GM19193 (cell line): Measurements from ENCODE around the gene SCIMP.
A peak's percentile ranks its signal among the peaks of the same experiment; 100 is the strongest.

Source experiments
- POLR2A ChIP-seq: IDR thresholded peaks from 4 replicates; pipeline ENCODE4 v1.6.1; 2011; ENCODE audit not compliant: insufficient read depth, insufficient read length; ENCODE audit errors: extremely low read depth

SCIMP gene

GRCh38 chr17:5210091-5210490, 24.6 kb downstream of the SCIMP start:
- TF ChIP-seq POLR2A, result no peak

- no peak for TF ChIP-seq POLR2A
Measured at GRCh38 chr17:5209396-5209795, 25.3 kb downstream of the SCIMP start.

- no peak for TF ChIP-seq POLR2A
Measured at GRCh38 chr17:5203908-5204294, 30.8 kb downstream of the SCIMP start.

GRCh38 chr17:5203178-5203907, 31.3 kb downstream of the SCIMP start:
- TF ChIP-seq POLR2A, result no peak

- TF ChIP-seq POLR2A, result no peak
Measured at GRCh38 chr17:5201011-5201410, 33.6 kb downstream of the SCIMP start.

GRCh38 chr17:5200360-5200759, 34.3 kb downstream of the SCIMP start:
- no peak for TF ChIP-seq POLR2A

GRCh38 chr17:5198472-5198871, 36.2 kb downstream of the SCIMP start:
- TF ChIP-seq POLR2A, result no peak

GRCh38 chr17:5194346-5194745, 40.3 kb downstream of the SCIMP start:
- no peak for TF ChIP-seq POLR2A

GRCh38 chr17:5191541-5192417, 42.9 kb downstream of the SCIMP start, which contains the start of gene ZNF594:
Gene ZNF594, minus strand, starts transcription at chr17:5191868. Its CDS starts 7,612 bp downstream, at chr17:5184256.
- peak; percentile 92 for TF ChIP-seq POLR2A

GRCh38 chr17:5184288-5184687, 50.4 kb downstream of the SCIMP start:
- no peak for TF ChIP-seq POLR2A

- TF ChIP-seq POLR2A, result no peak
Measured at GRCh38 chr17:5183410-5183793, 51.3 kb downstream of the SCIMP start.

- no peak for TF ChIP-seq POLR2A
Measured at GRCh38 chr17:5182597-5183409, 51.9 kb downstream of the SCIMP start.

- no peak for TF ChIP-seq POLR2A
Measured at GRCh38 chr17:5181509-5182305, 53.0 kb downstream of the SCIMP start.

GRCh38 chr17:5179003-5179402, 55.7 kb downstream of the SCIMP start:
- TF ChIP-seq POLR2A, result no peak
